Ishikawa (cell line): ENCODE data around the gene ANKRD28.

Source experiments
- CEBPB ChIP-seq: IDR thresholded peaks from 2 replicates; pipeline ENCODE4 v1.6.1; 2012
- CREB1 ChIP-seq: IDR thresholded peaks from 2 replicates; pipeline ENCODE4 v1.6.1; 2012; ENCODE audit warnings: low read depth
- EGR1 ChIP-seq: IDR thresholded peaks from 2 replicates; pipeline ENCODE4 v1.6.1; 2012
- EP300 ChIP-seq: IDR thresholded peaks from 2 replicates; pipeline ENCODE4 v1.6.1; 2012; ENCODE audit warnings: borderline replicate concordance
- FOXM1 ChIP-seq: IDR thresholded peaks from 2 replicates; pipeline ENCODE4 v1.6.1; 2012; ENCODE audit warnings: low read depth, borderline replicate concordance
- MAX ChIP-seq: IDR thresholded peaks from 2 replicates; pipeline ENCODE4 v1.6.1; 2012
- NFIC ChIP-seq: IDR thresholded peaks from 2 replicates; pipeline ENCODE4 v1.6.1; 2012
- RAD21 ChIP-seq: IDR thresholded peaks from 2 replicates; pipeline ENCODE4 v1.6.1; 2012; ENCODE audit warnings: low read depth
- REST ChIP-seq: IDR thresholded peaks from 2 replicates; pipeline ENCODE4 v1.6.1; 2012; ENCODE audit warnings: low read depth, mild to moderate bottlenecking
- TAF1 ChIP-seq: IDR thresholded peaks from 2 replicates; pipeline ENCODE4 v1.6.1; 2012; ENCODE audit warnings: low read depth, mild to moderate bottlenecking
- TCF12 ChIP-seq: IDR thresholded peaks from 2 replicates; pipeline ENCODE4 v1.6.1; 2012; ENCODE audit warnings: low read depth
- YY1 ChIP-seq: IDR thresholded peaks from 2 replicates; pipeline ENCODE4 v1.6.1; 2012; ENCODE audit warnings: low read depth
- TF ChIP-seq, protein P1 (sequence below): IDR thresholded peaks from 2 replicates; pipeline ENCODE4 v1.6.1; 2012

DNA sequence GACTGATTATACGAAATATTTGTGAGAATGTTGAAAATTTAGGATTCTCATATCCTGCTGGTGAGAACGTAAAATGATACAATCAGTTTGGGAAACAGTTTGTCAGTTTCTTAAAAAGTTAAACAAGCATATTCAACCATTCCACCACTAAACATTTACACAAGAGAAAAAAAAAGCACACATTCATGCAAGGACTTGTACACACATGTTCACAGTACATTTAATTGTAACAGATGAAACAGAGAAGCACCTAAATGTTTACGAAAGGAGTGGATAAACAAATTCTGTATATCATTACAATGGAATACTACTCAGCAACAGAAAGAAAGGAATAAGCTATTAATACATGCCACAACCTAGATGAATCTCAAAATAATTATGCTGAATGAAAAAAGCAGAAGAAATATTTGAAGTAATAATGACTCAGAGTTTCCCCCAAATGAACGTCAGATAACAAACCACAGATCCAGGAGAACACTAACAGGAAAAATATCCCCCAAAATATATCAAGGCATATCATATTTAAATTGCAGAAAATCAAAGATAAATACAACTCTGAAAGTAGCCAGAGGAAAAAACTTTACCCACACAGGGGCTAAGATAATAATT, 14.3 kb downstream of the ANKRD28 start:
- no peak for TF ChIP-seq CEBPB
- no peak for TF ChIP-seq YY1
- TF ChIP-seq NFIC = no peak
- TF ChIP-seq FOXM1 = no peak
- no peak for TF ChIP-seq REST
- TF ChIP-seq RAD21 = no peak
- TF ChIP-seq EP300 = no peak
- TF ChIP-seq TAF1 = no peak
- TF ChIP-seq, protein P1, sequence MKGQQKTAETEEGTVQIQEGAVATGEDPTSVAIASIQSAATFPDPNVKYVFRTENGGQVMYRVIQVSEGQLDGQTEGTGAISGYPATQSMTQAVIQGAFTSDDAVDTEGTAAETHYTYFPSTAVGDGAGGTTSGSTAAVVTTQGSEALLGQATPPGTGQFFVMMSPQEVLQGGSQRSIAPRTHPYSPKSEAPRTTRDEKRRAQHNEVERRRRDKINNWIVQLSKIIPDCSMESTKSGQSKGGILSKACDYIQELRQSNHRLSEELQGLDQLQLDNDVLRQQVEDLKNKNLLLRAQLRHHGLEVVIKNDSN = no peak
- TF ChIP-seq EGR1 = no peak
- no peak for TF ChIP-seq CREB1
- TF ChIP-seq MAX = no peak
- no peak for TF ChIP-seq TCF12
